SK-N-SH treated with all-trans-retinoic acid at 6 μM for 48 hours (cell line): ENCODE data around the gene DMRTC2.
A peak's percentile ranks its signal among the peaks of the same experiment; 100 is the strongest.

Experiments used
- ATAC-seq: fragments of 200-7000 bp; cut with Tn5 transposase; 3 replicates; pipeline ENCODE4 v1.9.1; 2020; ENCODE audit warnings: mild to moderate bottlenecking, moderate library complexity
- ARNTL ChIP-seq: fragments of 450-650 bp; formaldehyde crosslinking; IDR thresholded peaks from 2 replicates; pipeline ENCODE4 v1.5.0; 2020; ENCODE audit warnings: low read depth, mild to moderate bottlenecking, moderate library complexity, borderline replicate concordance
- CSDC2 ChIP-seq: fragments of 250-450 bp; sonication (Bioruptor Pico); IDR thresholded peaks from 2 replicates; pipeline ENCODE4 v1.5.0; 2020; ENCODE audit warnings: mild to moderate bottlenecking, moderate library complexity
- ESRRG ChIP-seq: fragments of 250-450 bp; sonication (Bioruptor Pico); IDR thresholded peaks from 2 replicates; pipeline ENCODE4 v1.6.1; 2021; ENCODE audit warnings: mild to moderate bottlenecking
- GLIS3 ChIP-seq: fragments of 250-450 bp; sonication (Bioruptor Pico); IDR thresholded peaks from 2 replicates; pipeline ENCODE4 v1.5.0; 2020; ENCODE audit warnings: mild to moderate bottlenecking, moderate library complexity
- ISL1 ChIP-seq: fragments of 250-450 bp; sonication (Bioruptor Pico); IDR thresholded peaks from 2 replicates; pipeline ENCODE4 v2.1.2; 2022; ENCODE audit warnings: mild to moderate bottlenecking, moderate library complexity
- PPARA ChIP-seq: fragments of 250-450 bp; sonication (Bioruptor Pico); IDR thresholded peaks from 2 replicates; pipeline ENCODE4 v1.5.0; 2020; ENCODE audit warnings: mild to moderate bottlenecking, borderline replicate concordance
- RARB ChIP-seq: fragments of 250-450 bp; sonication (Bioruptor Pico); IDR thresholded peaks from 2 replicates; pipeline ENCODE4 v1.8.0; 2021; ENCODE audit warnings: mild to moderate bottlenecking, moderate library complexity
- SNAI2 ChIP-seq: fragments of 250-450 bp; sonication (Bioruptor Pico); IDR thresholded peaks from 2 replicates; pipeline ENCODE4 v1.5.0; 2020; ENCODE audit warnings: mild to moderate bottlenecking, moderate library complexity
- TCF4 ChIP-seq: fragments of 250-450 bp; sonication (Bioruptor Pico); IDR thresholded peaks from 2 replicates; pipeline ENCODE4 v1.8.0; 2021; ENCODE audit warnings: mild to moderate bottlenecking, moderate library complexity, borderline replicate concordance
- TOX ChIP-seq: fragments of 250-450 bp; sonication (Bioruptor Pico); IDR thresholded peaks from 2 replicates; pipeline ENCODE4 v1.8.0; 2021; ENCODE audit warnings: mild to moderate bottlenecking, moderate library complexity, borderline replicate concordance
- ZC3H10 ChIP-seq: fragments of 250-450 bp; sonication (Bioruptor Pico); IDR thresholded peaks from 2 replicates; pipeline ENCODE4 v1.5.1; 2021; ENCODE audit warnings: mild to moderate bottlenecking, moderate library complexity
- ZNF565 ChIP-seq: fragments of 450-650 bp; formaldehyde crosslinking; conservative IDR thresholded peaks from 2 replicates; pipeline ENCODE4 v1.5.0; 2020; ENCODE audit warnings: low read depth, mild to moderate bottlenecking, moderate library complexity
- ZNF70 ChIP-seq: fragments of 450-650 bp; formaldehyde crosslinking; IDR thresholded peaks from 2 replicates; pipeline ENCODE4 v1.5.0; 2020; ENCODE audit warnings: mild to moderate bottlenecking, moderate library complexity
- ZNF8 ChIP-seq: fragments of 450-650 bp; formaldehyde crosslinking; IDR thresholded peaks from 2 replicates; pipeline ENCODE4 v1.5.0; 2020; ENCODE audit warnings: mild to moderate bottlenecking, moderate library complexity
- TF ChIP-seq, protein P1 (sequence below): fragments of 250-450 bp; sonication (Bioruptor Pico); IDR thresholded peaks from 2 replicates; pipeline ENCODE4 v1.5.1; 2020; ENCODE audit warnings: low read depth, mild to moderate bottlenecking, moderate library complexity
- TF ChIP-seq, protein P2 (sequence below): fragments of 250-450 bp; sonication (Bioruptor Pico); IDR thresholded peaks from 2 replicates; pipeline ENCODE4 v1.5.0; 2020; ENCODE audit warnings: mild to moderate bottlenecking, moderate library complexity
- TF ChIP-seq, protein P3 (sequence below): fragments of 250-450 bp; sonication (Bioruptor Pico); IDR thresholded peaks from 2 replicates; pipeline ENCODE4 v1.8.0; 2021; ENCODE audit warnings: low read depth, mild to moderate bottlenecking, moderate library complexity, borderline replicate concordance
- TF ChIP-seq, protein P4 (sequence below): fragments of 250-450 bp; sonication (Bioruptor Pico); IDR thresholded peaks from 2 replicates; pipeline ENCODE4 v1.5.1; 2021; ENCODE audit warnings: mild to moderate bottlenecking, moderate library complexity

The DMRTC2 gene

DNA sequence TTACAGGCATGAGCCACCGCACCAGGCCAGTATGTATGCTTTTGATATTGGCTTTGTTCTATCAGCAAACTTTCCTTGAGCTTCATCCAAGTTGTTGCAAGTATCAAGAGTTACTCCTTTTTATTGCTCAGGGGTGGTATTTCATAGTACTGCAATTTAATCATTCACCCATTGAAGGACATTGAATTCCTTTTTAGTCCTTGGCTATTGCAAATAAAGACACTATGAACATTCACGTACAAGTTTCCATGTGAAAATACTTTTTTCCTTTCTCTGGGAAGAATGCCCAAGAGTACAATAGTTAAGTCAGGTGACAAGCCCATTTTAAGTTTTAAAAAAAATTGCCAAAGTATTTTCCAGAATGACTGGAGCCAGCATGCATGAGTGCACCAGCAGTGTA lies 28.1 kb upstream of the DMRTC2 start:
- ATAC-seq: no peak
- TF ChIP-seq, protein P1, sequence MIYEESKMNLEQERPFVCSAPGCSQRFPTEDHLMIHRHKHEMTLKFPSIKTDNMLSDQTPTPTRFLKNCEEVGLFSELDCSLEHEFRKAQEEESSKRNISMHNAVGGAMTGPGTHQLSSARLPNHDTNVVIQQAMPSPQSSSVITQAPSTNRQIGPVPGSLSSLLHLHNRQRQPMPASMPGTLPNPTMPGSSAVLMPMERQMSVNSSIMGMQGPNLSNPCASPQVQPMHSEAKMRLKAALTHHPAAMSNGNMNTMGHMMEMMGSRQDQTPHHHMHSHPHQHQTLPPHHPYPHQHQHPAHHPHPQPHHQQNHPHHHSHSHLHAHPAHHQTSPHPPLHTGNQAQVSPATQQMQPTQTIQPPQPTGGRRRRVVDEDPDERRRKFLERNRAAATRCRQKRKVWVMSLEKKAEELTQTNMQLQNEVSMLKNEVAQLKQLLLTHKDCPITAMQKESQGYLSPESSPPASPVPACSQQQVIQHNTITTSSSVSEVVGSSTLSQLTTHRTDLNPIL: no peak
- no peak for TF ChIP-seq RARB (CRISPR knock-in tag)
- TF ChIP-seq ZNF70 (CRISPR knock-in tag): no peak
- TF ChIP-seq, protein P2, sequence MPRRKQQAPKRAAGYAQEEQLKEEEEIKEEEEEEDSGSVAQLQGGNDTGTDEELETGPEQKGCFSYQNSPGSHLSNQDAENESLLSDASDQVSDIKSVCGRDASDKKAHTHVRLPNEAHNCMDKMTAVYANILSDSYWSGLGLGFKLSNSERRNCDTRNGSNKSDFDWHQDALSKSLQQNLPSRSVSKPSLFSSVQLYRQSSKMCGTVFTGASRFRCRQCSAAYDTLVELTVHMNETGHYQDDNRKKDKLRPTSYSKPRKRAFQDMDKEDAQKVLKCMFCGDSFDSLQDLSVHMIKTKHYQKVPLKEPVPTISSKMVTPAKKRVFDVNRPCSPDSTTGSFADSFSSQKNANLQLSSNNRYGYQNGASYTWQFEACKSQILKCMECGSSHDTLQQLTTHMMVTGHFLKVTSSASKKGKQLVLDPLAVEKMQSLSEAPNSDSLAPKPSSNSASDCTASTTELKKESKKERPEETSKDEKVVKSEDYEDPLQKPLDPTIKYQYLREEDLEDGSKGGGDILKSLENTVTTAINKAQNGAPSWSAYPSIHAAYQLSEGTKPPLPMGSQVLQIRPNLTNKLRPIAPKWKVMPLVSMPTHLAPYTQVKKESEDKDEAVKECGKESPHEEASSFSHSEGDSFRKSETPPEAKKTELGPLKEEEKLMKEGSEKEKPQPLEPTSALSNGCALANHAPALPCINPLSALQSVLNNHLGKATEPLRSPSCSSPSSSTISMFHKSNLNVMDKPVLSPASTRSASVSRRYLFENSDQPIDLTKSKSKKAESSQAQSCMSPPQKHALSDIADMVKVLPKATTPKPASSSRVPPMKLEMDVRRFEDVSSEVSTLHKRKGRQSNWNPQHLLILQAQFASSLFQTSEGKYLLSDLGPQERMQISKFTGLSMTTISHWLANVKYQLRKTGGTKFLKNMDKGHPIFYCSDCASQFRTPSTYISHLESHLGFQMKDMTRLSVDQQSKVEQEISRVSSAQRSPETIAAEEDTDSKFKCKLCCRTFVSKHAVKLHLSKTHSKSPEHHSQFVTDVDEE (CRISPR knock-in tag): no peak
- TF ChIP-seq ZC3H10 (CRISPR knock-in tag): no peak
- no peak for TF ChIP-seq ESRRG
- TF ChIP-seq, protein P3, sequence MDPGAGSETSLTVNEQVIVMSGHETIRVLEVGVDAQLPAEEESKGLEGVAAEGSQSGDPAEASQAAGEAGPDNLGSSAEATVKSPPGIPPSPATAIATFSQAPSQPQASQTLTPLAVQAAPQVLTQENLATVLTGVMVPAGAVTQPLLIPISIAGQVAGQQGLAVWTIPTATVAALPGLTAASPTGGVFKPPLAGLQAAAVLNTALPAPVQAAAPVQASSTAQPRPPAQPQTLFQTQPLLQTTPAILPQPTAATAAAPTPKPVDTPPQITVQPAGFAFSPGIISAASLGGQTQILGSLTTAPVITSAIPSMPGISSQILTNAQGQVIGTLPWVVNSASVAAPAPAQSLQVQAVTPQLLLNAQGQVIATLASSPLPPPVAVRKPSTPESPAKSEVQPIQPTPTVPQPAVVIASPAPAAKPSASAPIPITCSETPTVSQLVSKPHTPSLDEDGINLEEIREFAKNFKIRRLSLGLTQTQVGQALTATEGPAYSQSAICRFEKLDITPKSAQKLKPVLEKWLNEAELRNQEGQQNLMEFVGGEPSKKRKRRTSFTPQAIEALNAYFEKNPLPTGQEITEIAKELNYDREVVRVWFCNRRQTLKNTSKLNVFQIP (CRISPR knock-in tag): no peak

DNA sequence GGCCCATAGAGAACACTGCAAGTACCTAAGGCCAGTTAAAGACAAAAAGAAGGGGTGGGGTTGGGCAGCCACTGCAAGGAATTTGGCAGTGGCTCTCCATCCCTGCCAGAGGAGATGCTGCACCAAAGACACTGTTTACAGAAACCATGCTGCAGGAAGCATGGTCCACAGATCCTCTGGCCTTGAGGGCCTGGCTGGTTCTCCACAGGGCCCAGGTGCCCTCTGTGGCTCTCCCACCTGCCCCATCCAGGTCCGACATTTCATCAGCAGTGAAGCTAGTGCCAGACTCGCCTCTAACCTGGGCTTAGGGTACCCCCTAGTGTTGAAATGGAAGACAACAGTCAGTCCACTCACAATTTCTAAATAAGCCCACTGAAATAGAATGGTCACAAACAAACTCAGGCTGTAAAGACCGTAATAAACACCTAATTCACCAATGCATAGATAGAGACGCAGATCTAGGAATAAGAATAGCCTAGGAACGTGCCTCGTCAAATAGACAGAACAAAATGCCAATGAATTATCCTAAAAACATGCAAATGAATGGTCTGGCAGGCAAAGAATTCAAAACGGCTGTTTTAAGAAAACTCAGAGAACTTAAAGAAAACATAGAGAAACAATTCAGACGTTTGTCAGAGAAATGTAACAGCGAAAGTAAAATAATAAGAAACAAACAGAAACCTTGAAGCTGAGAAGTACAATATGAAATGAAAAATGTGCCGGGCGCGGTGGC lies 23.7 kb upstream of the DMRTC2 start:
- peak; percentile 82 for ATAC-seq
- TF ChIP-seq ZNF70 (CRISPR knock-in tag): no peak
- TF ChIP-seq GLIS3 (CRISPR knock-in tag): no peak
- no peak for TF ChIP-seq CSDC2
- TF ChIP-seq PPARA (CRISPR knock-in tag): no peak
- TF ChIP-seq, protein P3 (CRISPR knock-in tag): no peak

DNA sequence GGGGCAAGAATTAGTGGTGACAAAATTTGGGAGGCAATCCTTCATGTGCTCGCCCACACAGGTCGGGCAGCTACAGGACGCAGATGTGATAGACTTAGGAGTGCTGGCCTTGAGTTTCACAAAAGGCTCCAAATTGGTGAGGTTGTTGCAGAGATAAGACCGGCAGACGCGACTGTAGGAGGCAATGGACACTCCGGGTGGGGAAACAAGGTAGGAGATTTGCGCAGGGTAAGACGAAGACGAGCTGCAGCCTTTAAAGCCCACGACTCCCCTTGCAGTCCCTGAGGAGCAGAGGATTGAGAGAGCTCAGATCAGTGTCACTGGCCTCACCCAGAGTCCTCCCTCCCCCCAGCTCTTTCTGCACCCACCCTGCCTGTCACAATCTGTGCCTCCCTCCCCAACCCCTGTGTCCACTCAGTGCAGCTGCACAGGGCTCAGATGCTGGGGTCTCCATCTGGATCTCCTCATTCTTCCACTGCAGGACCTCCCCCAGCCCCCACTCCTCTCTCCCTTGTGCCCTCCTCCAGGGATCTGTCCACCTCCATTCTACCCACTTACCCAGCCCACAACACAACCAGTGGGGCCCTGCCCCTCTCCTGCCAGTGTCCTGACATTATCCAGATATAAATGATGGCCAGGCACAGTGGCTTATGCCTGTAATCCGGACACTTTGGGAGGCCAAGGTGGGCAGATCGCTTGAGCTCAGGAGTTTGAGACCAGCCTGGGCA lies 6.7 kb upstream of the DMRTC2 start:
- ATAC-seq: no peak
- TF ChIP-seq ISL1: no peak
- no peak for TF ChIP-seq ESRRG
- no peak for TF ChIP-seq ZNF565 (CRISPR knock-in tag)
- TF ChIP-seq, protein P4, sequence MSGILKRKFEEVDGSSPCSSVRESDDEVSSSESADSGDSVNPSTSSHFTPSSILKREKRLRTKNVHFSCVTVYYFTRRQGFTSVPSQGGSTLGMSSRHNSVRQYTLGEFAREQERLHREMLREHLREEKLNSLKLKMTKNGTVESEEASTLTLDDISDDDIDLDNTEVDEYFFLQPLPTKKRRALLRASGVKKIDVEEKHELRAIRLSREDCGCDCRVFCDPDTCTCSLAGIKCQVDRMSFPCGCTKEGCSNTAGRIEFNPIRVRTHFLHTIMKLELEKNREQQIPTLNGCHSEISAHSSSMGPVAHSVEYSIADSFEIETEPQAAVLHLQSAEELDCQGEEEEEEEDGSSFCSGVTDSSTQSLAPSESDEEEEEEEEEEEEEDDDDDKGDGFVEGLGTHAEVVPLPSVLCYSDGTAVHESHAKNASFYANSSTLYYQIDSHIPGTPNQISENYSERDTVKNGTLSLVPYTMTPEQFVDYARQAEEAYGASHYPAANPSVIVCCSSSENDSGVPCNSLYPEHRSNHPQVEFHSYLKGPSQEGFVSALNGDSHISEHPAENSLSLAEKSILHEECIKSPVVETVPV (CRISPR knock-in tag): no peak
- TF ChIP-seq, protein P3 (CRISPR knock-in tag): no peak
- no peak for TF ChIP-seq ZNF8 (CRISPR knock-in tag)
- no peak for TF ChIP-seq PPARA (CRISPR knock-in tag)
- no peak for TF ChIP-seq ARNTL
- no peak for TF ChIP-seq TOX (CRISPR knock-in tag)
- TF ChIP-seq, protein P1: no peak
- TF ChIP-seq CSDC2: no peak
- no peak for TF ChIP-seq SNAI2 (CRISPR knock-in tag)
- TF ChIP-seq TCF4 (CRISPR knock-in tag): no peak
- TF ChIP-seq ZC3H10 (CRISPR knock-in tag): no peak
